C1 segment of cervical spinal cord (tissue), 14 donors: ENCODE results near the gene LRTM1.

Source experiments
- DNase-seq, 14 donors: peaks; one replicate each; lab custom pipeline; 2025; lab: John Stamatoyannopoulos, UW

LRTM1 gene

DNA sequence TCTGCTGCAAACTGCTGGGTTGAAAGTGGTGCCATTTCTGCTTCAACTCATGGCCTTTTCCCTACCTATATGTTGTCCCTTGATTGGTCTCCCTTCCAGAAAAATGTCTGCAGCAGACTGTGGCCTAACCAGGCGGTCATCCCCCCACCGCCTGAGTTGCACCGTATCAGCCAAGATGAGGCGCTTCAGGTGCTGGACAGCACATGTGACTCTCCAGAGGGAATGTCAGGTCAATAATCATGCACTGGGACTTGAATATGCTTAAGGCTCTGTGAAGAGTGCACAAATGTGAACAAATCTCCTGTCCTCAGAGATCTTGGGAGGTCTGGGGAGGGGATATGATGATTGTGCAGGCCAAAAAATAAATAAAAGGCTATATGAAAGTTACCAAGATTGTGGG is 32.2 kb downstream of the LRTM1 start:
- DNase-seq = no peak

GRCh38 chr3:54892168-54892567 is 35.7 kb downstream of the LRTM1 start:
- no peak for DNase-seq

GRCh38 chr3:54891540-54891897 is 36.3 kb downstream of the LRTM1 start:
- DNase-seq = peak in 10 of 14 donors; percentile 4 to 73 (median 34)

DNA sequence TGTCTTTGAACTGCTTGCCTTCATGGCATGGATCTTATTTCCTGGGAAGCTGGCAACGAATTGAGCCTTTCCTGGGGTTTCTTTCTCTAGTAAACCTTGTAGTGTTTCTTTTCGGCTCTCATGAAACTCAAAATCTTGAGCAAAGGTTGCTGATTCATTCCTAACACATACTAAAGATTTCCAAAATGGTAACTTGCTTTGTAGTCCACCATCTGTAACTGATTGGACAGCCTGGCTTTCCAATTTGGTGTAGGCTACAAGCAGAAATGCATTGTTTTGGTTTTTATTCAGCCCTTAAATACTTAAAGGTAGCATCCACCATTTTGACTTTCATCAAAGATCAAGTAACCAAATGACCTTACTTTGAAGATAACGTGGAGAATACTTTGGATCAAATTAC is 38.1 kb downstream of the LRTM1 start:
- DNase-seq = no peak

DNA sequence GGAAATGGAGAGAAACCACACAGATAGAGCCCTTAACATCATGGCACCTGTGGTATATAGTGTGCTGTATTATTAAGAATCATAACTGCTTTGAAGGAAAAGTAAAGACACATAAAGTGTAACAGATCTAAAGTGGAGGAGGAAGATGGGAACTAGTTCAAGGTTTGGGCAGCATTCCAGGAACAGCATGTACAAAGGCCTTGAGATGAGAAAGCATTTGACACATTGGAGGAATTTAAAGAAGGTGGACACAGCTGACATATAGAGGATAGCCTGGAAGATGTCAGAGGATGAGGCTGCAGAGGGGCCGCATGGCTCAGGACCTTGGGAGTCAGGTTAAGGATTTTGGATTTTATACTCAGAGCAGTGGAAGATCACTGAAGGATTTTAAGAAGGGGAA is 39.0 kb downstream of the LRTM1 start:
- DNase-seq = no peak

- DNase-seq = no peak
Observed at GRCh38 chr3:54888162-54888561, 39.7 kb downstream of the LRTM1 start.

DNA sequence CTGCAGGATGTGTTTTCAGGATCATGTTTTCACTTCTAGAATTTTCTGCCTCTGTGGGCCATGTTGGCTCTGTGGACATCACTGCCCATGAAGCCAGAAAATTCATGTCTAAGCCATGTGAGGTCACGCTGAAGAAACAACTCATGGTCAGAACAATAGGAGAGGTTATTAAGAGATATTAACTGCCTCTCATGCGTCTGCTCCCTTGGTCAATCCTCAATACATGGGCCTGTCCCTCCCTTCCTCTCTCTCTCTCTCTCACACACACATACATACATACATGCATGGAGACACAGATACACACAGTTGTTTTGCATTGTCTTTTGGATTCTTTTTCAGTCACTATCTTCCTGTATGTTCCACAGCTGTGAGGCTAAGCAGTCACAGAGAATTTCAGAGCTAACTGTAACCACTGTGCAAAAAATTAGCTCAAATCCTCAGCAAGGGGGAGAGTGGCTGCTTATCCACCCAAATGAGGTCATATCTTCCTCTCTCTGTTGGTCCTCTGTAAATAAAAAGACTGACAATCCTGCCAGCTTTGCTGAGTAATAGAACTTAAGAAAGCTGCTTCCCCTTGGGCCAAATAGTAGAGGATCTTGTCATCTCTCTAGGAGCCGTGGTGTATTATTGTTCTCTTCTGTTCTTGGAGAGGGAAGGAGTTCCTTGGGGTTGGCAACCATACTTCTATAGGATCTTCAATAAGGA is 45.6 kb downstream of the LRTM1 start:
- no peak for DNase-seq

- DNase-seq = no peak
Observed at GRCh38 chr3:54878145-54878544, 49.7 kb downstream of the LRTM1 start.

GRCh38 chr3:54877730-54878129 is 50.1 kb downstream of the LRTM1 start:
- no peak for DNase-seq

DNA sequence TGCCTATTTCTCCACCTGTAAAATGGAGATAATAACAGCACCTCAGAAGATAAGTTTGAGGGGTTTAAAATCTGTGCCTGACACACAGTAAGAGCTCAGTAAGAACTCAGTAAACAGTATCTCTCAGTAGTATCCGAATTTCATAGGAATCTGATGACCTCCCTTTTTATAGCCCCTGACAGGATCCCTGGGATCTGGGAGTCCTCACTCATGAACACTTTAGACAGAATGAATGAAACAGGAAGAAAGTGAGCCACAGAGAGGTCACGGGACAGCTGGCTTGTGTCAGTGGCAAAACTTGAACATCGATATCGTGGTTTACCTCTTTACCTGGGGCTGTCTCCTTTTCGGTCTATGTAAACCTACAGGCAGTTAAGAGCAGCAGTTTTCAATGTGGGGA is 51.2 kb downstream of the LRTM1 start:
- no peak for DNase-seq

- no peak for DNase-seq
Observed at GRCh38 chr3:54875596-54876268, 52.1 kb downstream of the LRTM1 start.

DNA sequence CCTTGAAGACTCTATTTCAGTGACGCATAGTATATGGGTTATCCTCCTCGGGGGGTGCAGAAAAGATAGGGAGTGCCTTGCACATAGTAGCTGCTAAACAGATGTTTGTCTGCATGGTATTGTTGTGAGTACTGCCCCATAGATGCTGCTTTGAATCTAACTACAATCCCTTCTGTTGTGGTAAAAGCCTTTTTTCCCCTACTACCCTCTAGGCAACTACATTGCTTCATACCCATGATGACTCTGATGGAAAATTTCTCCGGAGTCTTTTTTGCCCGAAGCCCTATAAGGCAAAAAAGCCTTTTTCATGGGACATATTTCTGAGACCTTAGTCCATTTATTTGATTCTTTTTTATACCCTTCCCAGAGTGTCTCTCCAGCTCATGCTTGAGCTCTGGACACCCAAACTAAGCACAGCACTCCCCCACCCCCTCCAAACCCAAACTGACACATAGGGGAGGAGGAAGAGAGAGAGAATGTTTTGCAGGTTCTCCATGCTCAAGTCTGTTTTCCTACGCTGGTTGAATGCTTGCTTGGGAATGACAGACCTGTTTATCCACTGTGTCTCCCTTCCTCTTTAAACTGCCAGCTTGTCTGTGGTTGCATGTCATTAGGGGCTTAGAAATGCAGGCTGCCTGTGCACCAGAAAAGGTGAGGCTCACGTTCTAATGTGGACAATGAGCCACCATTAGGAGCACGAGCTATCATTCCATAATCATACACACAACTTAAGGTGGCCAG is 52.9 kb downstream of the LRTM1 start:
- no peak for DNase-seq

GRCh38 chr3:54873059-54874010 is 54.5 kb downstream of the LRTM1 start:
- DNase-seq = no peak

DNA sequence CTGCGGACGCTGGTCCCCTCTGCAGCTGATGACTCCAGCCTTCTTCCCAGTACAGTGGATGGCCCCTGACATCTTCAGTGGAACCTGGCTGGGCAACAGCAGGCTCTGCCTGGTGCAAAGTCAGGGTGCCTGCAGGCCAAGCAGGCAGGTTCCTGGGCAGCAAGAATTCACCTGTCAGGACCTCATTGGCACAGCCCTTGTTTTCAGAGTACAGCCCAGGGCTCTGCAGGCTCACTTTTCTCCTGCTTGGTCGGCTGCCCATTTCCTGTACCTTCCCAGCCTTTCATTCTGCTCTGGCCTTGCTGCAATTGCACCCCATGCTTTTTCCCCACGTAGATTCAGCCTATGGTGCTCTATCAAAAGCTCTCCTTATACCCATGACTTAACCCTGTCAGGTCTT is 56.0 kb downstream of the LRTM1 start:
- no peak for DNase-seq

- DNase-seq = peak in 4 of 14 donors; percentile 3 to 26 (median 15)
Observed at GRCh38 chr3:54870423-54870822, 57.4 kb downstream of the LRTM1 start.
